ENCODE measurements around the gene EML5. TPM values are rescaled to one million over a fixed set of nuclear protein-coding genes. Genes with fewer than 3 reads are reported as not detected.

Gene EML5
- total RNA-seq, 2 donors from 2014 or later = 4.9 to 15.3 TPM

Other genes starting within 250 kb of the EML5 start
- under 1 TPM; 0.14 to 0.95 TPM for gene PTPN21, start 237.9 kb downstream of the EML5 start, total RNA-seq
- gene ZC3H14, start 229.9 kb downstream of the EML5 start, total RNA-seq = 10 to 100 TPM; 44.2 to 58.9 TPM
- gene TTC8, start 31.7 kb upstream of the EML5 start, total RNA-seq = 1 to 10 TPM; 2.4 to 4.1 TPM

All from activated T-cell treated with anti-CD3 and anti-CD28 coated beads, Interleukin-2, amount 50 U/mL, for 72 hours (primary cell).